ENCODE measurements around the gene MEDAG.

MEDAG gene

GRCh38 chr13:30905932-30906383 lies at the start of gene MEDAG:
Gene MEDAG, plus strand, starts transcription at chr13:30906271. Its CDS starts 245 bp downstream, at chr13:30906516.
- Mint-ChIP-seq H3K36me3 (ENCODE audit: low read depth) (no peaks in the 10 kb centered on the region), H3K27me3 (peaks cover 71% of the 10 kb centered on the region), H3K27ac (no peak within 1 kb of the TSS), H3K4me3 (no peak within 1 kb of the TSS), H3K4me1 (ENCODE audit: low read depth) (no peaks in the 10 kb centered on the region), H3K9me3 (no peaks in the 10 kb centered on the region)

- Mint-ChIP-seq H3K9me3 (no peaks in the 10 kb centered on the region), H3K4me3 (no peak overlapping the region), H3K4me1 (ENCODE audit: low read depth) (no peaks in the 10 kb centered on the region), H3K27ac (no peak overlapping the region), H3K36me3 (ENCODE audit: low read depth) (no peaks in the 10 kb centered on the region), H3K27me3 (no peaks in the 10 kb centered on the region)
These were observed 49.1 kb upstream of the MEDAG start for GRCh38 chr13:30857018-30857417.

GRCh38 chr13:30857636-30858035 lies 48.4 kb upstream of the MEDAG start:
- no peaks in the 10 kb centered on the region for H3K9me3 Mint-ChIP-seq

GRCh38 chr13:30859326-30859725 lies 46.7 kb upstream of the MEDAG start:
- Mint-ChIP-seq H3K36me3 (ENCODE audit: low read depth) (no peaks in the 10 kb centered on the region), H3K4me3 (no peak overlapping the region), H3K27ac (no peak overlapping the region), H3K9me3 (no peaks in the 10 kb centered on the region), H3K27me3 (no peaks in the 10 kb centered on the region), H3K4me1 (ENCODE audit: low read depth) (no peaks in the 10 kb centered on the region)

More at GRCh38 chr13:30857636-30858035, 48.4 kb upstream of the MEDAG start:
- Mint-ChIP-seq H3K27ac (no peak overlapping the region), H3K4me3 (no peak overlapping the region), H3K27me3 (no peaks in the 10 kb centered on the region), H3K36me3 (ENCODE audit: low read depth) (no peaks in the 10 kb centered on the region), H3K4me1 (ENCODE audit: low read depth) (no peaks in the 10 kb centered on the region)

- Mint-ChIP-seq H3K27ac (no peak overlapping the region), H3K9me3 (no peaks in the 10 kb centered on the region), H3K36me3 (ENCODE audit: low read depth) (no peaks in the 10 kb centered on the region), H3K4me1 (ENCODE audit: low read depth) (peaks cover 5% of the 10 kb centered on the region), H3K4me3 (no peak overlapping the region), H3K27me3 (peaks cover 4% of the 10 kb centered on the region)
These were observed 44.9 kb upstream of the MEDAG start for GRCh38 chr13:30861163-30861562.

GRCh38 chr13:30861836-30862467 lies 44.1 kb upstream of the MEDAG start:
- Mint-ChIP-seq H3K9me3 (no peaks in the 10 kb centered on the region), H3K27ac (no peak overlapping the region), H3K36me3 (ENCODE audit: low read depth) (no peaks in the 10 kb centered on the region), H3K4me3 (no peak overlapping the region), H3K4me1 (ENCODE audit: low read depth) (peaks cover 5% of the 10 kb centered on the region), H3K27me3 (peaks cover 4% of the 10 kb centered on the region)

GRCh38 chr13:30862707-30863106 lies 43.4 kb upstream of the MEDAG start:
- Mint-ChIP-seq H3K27me3 (peaks cover 4% of the 10 kb centered on the region), H3K4me3 (no peak overlapping the region), H3K36me3 (ENCODE audit: low read depth) (no peaks in the 10 kb centered on the region), H3K9me3 (no peaks in the 10 kb centered on the region), H3K4me1 (ENCODE audit: low read depth) (peaks cover 5% of the 10 kb centered on the region), H3K27ac (no peak overlapping the region)

GRCh38 chr13:30863231-30863630 lies 42.8 kb upstream of the MEDAG start:
- Mint-ChIP-seq H3K27ac (no peak overlapping the region), H3K4me1 (ENCODE audit: low read depth) (peaks cover 5% of the 10 kb centered on the region), H3K9me3 (no peaks in the 10 kb centered on the region), H3K27me3 (peaks cover 4% of the 10 kb centered on the region), H3K36me3 (ENCODE audit: low read depth) (no peaks in the 10 kb centered on the region), H3K4me3 (no peak overlapping the region)

GRCh38 chr13:30863796-30864195 lies 42.3 kb upstream of the MEDAG start:
- H3K4me1 Mint-ChIP-seq (ENCODE audit: low read depth), result peaks cover 5% of the 10 kb centered on the region
- peaks cover 4% of the 10 kb centered on the region for H3K27me3 Mint-ChIP-seq
- H3K9me3 Mint-ChIP-seq, result no peaks in the 10 kb centered on the region
- H3K27ac Mint-ChIP-seq, result no peak overlapping the region
- no peak overlapping the region for H3K4me3 Mint-ChIP-seq
- no peaks in the 10 kb centered on the region for H3K36me3 Mint-ChIP-seq (ENCODE audit: low read depth)

GRCh38 chr13:30864433-30865122 lies 41.5 kb upstream of the MEDAG start:
- peaks cover 7% of the 10 kb centered on the region for H3K27me3 Mint-ChIP-seq
- peaks cover 5% of the 10 kb centered on the region for H3K4me1 Mint-ChIP-seq (ENCODE audit: low read depth)
- H3K4me3 Mint-ChIP-seq, result no peak overlapping the region
- H3K27ac Mint-ChIP-seq, result no peak overlapping the region
- no peaks in the 10 kb centered on the region for H3K36me3 Mint-ChIP-seq (ENCODE audit: low read depth)
- H3K9me3 Mint-ChIP-seq, result no peaks in the 10 kb centered on the region

GRCh38 chr13:30865123-30866049 lies 40.7 kb upstream of the MEDAG start:
- no peaks in the 10 kb centered on the region for H3K36me3 Mint-ChIP-seq (ENCODE audit: low read depth)
- peaks cover 5% of the 10 kb centered on the region for H3K4me1 Mint-ChIP-seq (ENCODE audit: low read depth)
- peaks cover 7% of the 10 kb centered on the region for H3K27me3 Mint-ChIP-seq
- no peak overlapping the region for H3K4me3 Mint-ChIP-seq
- H3K9me3 Mint-ChIP-seq, result no peaks in the 10 kb centered on the region
- peak overlapping the region; percentile 36 for H3K27ac Mint-ChIP-seq

GRCh38 chr13:30866677-30867076 lies 39.4 kb upstream of the MEDAG start:
- Mint-ChIP-seq H3K36me3 (ENCODE audit: low read depth) (no peaks in the 10 kb centered on the region), H3K27me3 (peaks cover 7% of the 10 kb centered on the region), H3K9me3 (no peaks in the 10 kb centered on the region), H3K4me3 (no peak overlapping the region), H3K27ac (no peak overlapping the region), H3K4me1 (ENCODE audit: low read depth) (peaks cover 5% of the 10 kb centered on the region)

- no peak overlapping the region for H3K27ac Mint-ChIP-seq
- no peak overlapping the region for H3K4me3 Mint-ChIP-seq
- H3K9me3 Mint-ChIP-seq, result no peaks in the 10 kb centered on the region
- H3K27me3 Mint-ChIP-seq, result peaks cover 7% of the 10 kb centered on the region
- H3K4me1 Mint-ChIP-seq (ENCODE audit: low read depth), result peaks cover 5% of the 10 kb centered on the region
- H3K36me3 Mint-ChIP-seq (ENCODE audit: low read depth), result no peaks in the 10 kb centered on the region
These were observed 38.9 kb upstream of the MEDAG start for GRCh38 chr13:30867089-30867669.

- Mint-ChIP-seq H3K4me1 (ENCODE audit: low read depth) (peaks cover 5% of the 10 kb centered on the region), H3K27me3 (peaks cover 7% of the 10 kb centered on the region), H3K4me3 (no peak overlapping the region), H3K9me3 (no peaks in the 10 kb centered on the region), H3K36me3 (ENCODE audit: low read depth) (no peaks in the 10 kb centered on the region), H3K27ac (no peak overlapping the region)
These were observed 37.1 kb upstream of the MEDAG start for GRCh38 chr13:30868799-30869470.

All from stimulated activated naive CD8-positive, alpha-beta T cell treated with anti-CD3 and anti-CD28 coated beads, Interleukin-15, Interleukin-2, amounts not matched to agents 100 ng/mL and 50 ng/mL, for 24 hours (primary cell).